Osteoblast (primary cell): Measurements from ENCODE around the gene USP40. TPM values are rescaled to one million over a fixed set of nuclear protein-coding genes. Genes with fewer than 3 reads are reported as not detected.

Experiments
- DNase-seq: peaks from one replicate; pipeline ENCODE4 v3.0.0; 2011; ENCODE audit warnings: low spot score, mixed read lengths; ENCODE audit not compliant: insufficient read length; ENCODE audit errors: missing footprints
- H2AFZ ChIP-seq: 2 replicates; pipeline ENCODE4 v1.6.0; 2011; ENCODE audit warnings: mild to moderate bottlenecking, low read length
- H3K27ac ChIP-seq: 2 replicates; pipeline ENCODE4 v1.5.1; 2011; ENCODE audit warnings: mild to moderate bottlenecking, low read depth, low read length, moderate library complexity
- H3K27me3 ChIP-seq: 2 replicates; pipeline ENCODE4 v1.6.0; 2012; ENCODE audit warnings: mild to moderate bottlenecking, control low read depth, inconsistent platforms, low read length, moderate library complexity; ENCODE audit not compliant: insufficient read depth
- H3K36me3 ChIP-seq: 2 replicates; pipeline ENCODE4 v1.5.1; 2011; ENCODE audit warnings: mild to moderate bottlenecking, low read length, control low read depth, moderate library complexity; ENCODE audit not compliant: insufficient read depth
- H3K4me1 ChIP-seq: 2 replicates; pipeline ENCODE4 v1.5.1; 2011; ENCODE audit warnings: mild to moderate bottlenecking, low read length, control low read depth, moderate library complexity; ENCODE audit not compliant: insufficient read depth
- H3K4me2 ChIP-seq: 2 replicates; pipeline ENCODE4 v1.6.0; 2011; ENCODE audit warnings: mild to moderate bottlenecking, low read length; ENCODE audit not compliant: insufficient read depth
- H3K4me3 ChIP-seq: fragments of 200-600 bp; sonication (generic); 3 replicates; pipeline ENCODE4 v1.5.1; 2012; ENCODE audit warnings: mild to moderate bottlenecking, low read length, inconsistent platforms; ENCODE audit not compliant: insufficient read depth
- H3K79me2 ChIP-seq: 2 replicates; pipeline ENCODE4 v1.6.0; 2012; ENCODE audit warnings: mild to moderate bottlenecking, low read length, control low read depth, inconsistent platforms; ENCODE audit not compliant: insufficient read depth
- H3K9me3 ChIP-seq: 2 replicates; pipeline ENCODE4 v1.5.1; 2011; ENCODE audit warnings: low read depth, low read length, control low read depth
- H4K20me1 ChIP-seq: 2 replicates; pipeline ENCODE4 v1.6.0; 2012; ENCODE audit warnings: mild to moderate bottlenecking, low read length, control low read depth; ENCODE audit not compliant: insufficient read depth
- CTCF ChIP-seq: IDR thresholded peaks from 2 replicates; pipeline ENCODE4 v1.5.1; 2011; ENCODE audit warnings: mild to moderate bottlenecking, low read depth, low read length, moderate library complexity; ENCODE audit errors: extremely low read depth
- total RNA-seq: library from RNA; depleted of rRNA; stranded (reverse); fragments of >200 nt; gene quantifications from 2 replicates; pipeline ENCODE4 v1.2.3, GENCODE V29; 2012

USP40 gene
- total RNA-seq, 1 donor, result 34.0 TPM

GRCh38 chr2:233492078-233492477, 74.5 kb downstream of the USP40 start:
- Histone ChIP-seq H3K27ac (no peak overlapping the region), H3K27me3 (no peaks in the 10 kb centered on the region), H4K20me1 (no peaks in the 10 kb centered on the region), H3K4me2 (no peak overlapping the region), H3K9me3 (no peaks in the 10 kb centered on the region), H3K36me3 (peaks cover 32% of the 10 kb centered on the region), H2AFZ (no peak overlapping the region), H3K4me1 (peaks cover 29% of the 10 kb centered on the region), H3K4me3 (no peak overlapping the region), H3K79me2 (no peaks in the 10 kb centered on the region)
- no peak for DNase-seq
- TF ChIP-seq CTCF, result no peak

- no peaks in the 10 kb centered on the region for H3K79me2 ChIP-seq
- DNase-seq, result no peak
- no peaks in the 10 kb centered on the region for H3K27me3 ChIP-seq
- no peak overlapping the region for H3K4me2 ChIP-seq
- no peaks in the 10 kb centered on the region for H3K9me3 ChIP-seq
- H4K20me1 ChIP-seq, result no peaks in the 10 kb centered on the region
- no peak overlapping the region for H2AFZ ChIP-seq
- no peak for TF ChIP-seq CTCF
- peaks cover 33% of the 10 kb centered on the region for H3K36me3 ChIP-seq
- H3K27ac ChIP-seq, result no peak overlapping the region
- H3K4me1 ChIP-seq, result peaks cover 36% of the 10 kb centered on the region
- no peak overlapping the region for H3K4me3 ChIP-seq
Measured at GRCh38 chr2:233491326-233491725, 75.3 kb downstream of the USP40 start.

- DNase-seq, result no peak
- Histone ChIP-seq H3K36me3 (peaks cover 36% of the 10 kb centered on the region), H3K4me2 (no peak overlapping the region), H3K27me3 (no peaks in the 10 kb centered on the region), H2AFZ (no peak overlapping the region), H3K79me2 (no peaks in the 10 kb centered on the region), H3K4me3 (no peak overlapping the region), H3K9me3 (no peaks in the 10 kb centered on the region), H3K27ac (no peak overlapping the region), H4K20me1 (no peaks in the 10 kb centered on the region), H3K4me1 (peaks cover 40% of the 10 kb centered on the region)
- no peak for TF ChIP-seq CTCF
Measured at GRCh38 chr2:233490831-233491230, 75.8 kb downstream of the USP40 start.

- no peaks in the 10 kb centered on the region for H3K27me3 ChIP-seq
- TF ChIP-seq CTCF, result no peak
- no peak overlapping the region for H3K4me2 ChIP-seq
- peak; percentile 76 for DNase-seq
- peak overlapping the region; percentile 95 for H3K27ac ChIP-seq
- peaks cover 38% of the 10 kb centered on the region for H3K36me3 ChIP-seq
- no peak overlapping the region for H2AFZ ChIP-seq
- no peak overlapping the region for H3K4me3 ChIP-seq
- no peaks in the 10 kb centered on the region for H3K9me3 ChIP-seq
- H3K79me2 ChIP-seq, result no peaks in the 10 kb centered on the region
- H3K4me1 ChIP-seq, result peaks cover 40% of the 10 kb centered on the region
- no peaks in the 10 kb centered on the region for H4K20me1 ChIP-seq
Measured at GRCh38 chr2:233489666-233490065, 76.9 kb downstream of the USP40 start.
